HepG2 (cell line): Measurements from ENCODE around the gene TMEM217. TPM values are rescaled to one million over a fixed set of nuclear protein-coding genes. Genes with fewer than 3 reads are reported as not detected.

Experiments used
- ATF1 ChIP-seq: IDR thresholded peaks from 2 replicates; pipeline ENCODE4 v1.6.1; 2016; ENCODE audit warnings: mild to moderate bottlenecking, control low read depth
- ATF7-NPFF ChIP-seq: sonication (generic); formaldehyde crosslinking; IDR thresholded peaks from 2 replicates; pipeline ENCODE4 v1.8.1; 2023; ENCODE audit warnings: mild to moderate bottlenecking, low read depth, missing genetic modification reagents, moderate library complexity
- HHEX ChIP-seq: IDR thresholded peaks from 2 replicates; pipeline ENCODE4 v1.6.1; 2016; ENCODE audit warnings: control low read depth
- IRX3 ChIP-seq: sonication (generic); formaldehyde crosslinking; IDR thresholded peaks from 2 replicates; pipeline ENCODE4 v1.8.1; 2023; ENCODE audit warnings: mild to moderate bottlenecking, low read depth, missing genetic modification reagents, borderline replicate concordance
- KMT2B ChIP-seq: IDR thresholded peaks from 2 replicates; pipeline ENCODE4 v1.6.1; 2016; ENCODE audit warnings: missing genetic modification reagents, missing compliant biosample characterization
- NFYB ChIP-seq: sonication (generic); formaldehyde crosslinking; IDR thresholded peaks from 2 replicates; pipeline ENCODE4 v1.4.0; 2020; ENCODE audit warnings: missing genetic modification reagents
- SUZ12 ChIP-seq: fragments of 150-350 bp; IDR thresholded peaks from 2 replicates; pipeline ENCODE4 v1.6.1; 2014; ENCODE audit warnings: low read depth, low read length
- TGIF2 ChIP-seq: IDR thresholded peaks from 2 replicates; pipeline ENCODE4 v1.6.1; 2016; ENCODE audit warnings: control low read depth, missing compliant biosample characterization
- ZFP62 ChIP-seq: sonication (generic); formaldehyde crosslinking; IDR thresholded peaks from 2 replicates; pipeline ENCODE4 v1.4.0; 2020; ENCODE audit warnings: missing genetic modification reagents
- ZNF614 ChIP-seq: IDR thresholded peaks from 2 replicates; pipeline ENCODE4 v1.6.1; 2018; ENCODE audit warnings: missing biosample characterization, missing genetic modification reagents, inconsistent platforms, borderline replicate concordance
- ZNF878 ChIP-seq: sonication (generic); formaldehyde crosslinking; IDR thresholded peaks from 2 replicates; pipeline ENCODE4 v1.8.1; 2023; ENCODE audit warnings: mild to moderate bottlenecking, missing genetic modification reagents, moderate library complexity
- polyA plus RNA-seq, 8 experiments: library from polyadenylated mRNA; depleted of rRNA in 3 of 8; stranded (reverse) in 7 of 8; unstranded in 1 of 8; fragments of >200 nt; fragmentation: Illumina TruSeq in 4 of 8; extraction: Trizol in 4 of 8; gene quantifications; 2 replicates each; pipeline versions ENCODE4 v1.2.1 to v1.2.3, GENCODE V29; 2011 to 2016; ENCODE audit warnings: low read depth in 4 of 8, missing spikeins in 1 of 8, mixed read lengths in 1 of 8; ENCODE audit not compliant: insufficient read depth in 1 of 8
- total RNA-seq, 5 experiments: library from RNA; depleted of rRNA; stranded (reverse); fragments of >200 nt; fragmentation: Illumina TruSeq; extraction: Trizol; gene quantifications; 2 replicates each; pipeline ENCODE4 v1.2.3, GENCODE V29; 2016; ENCODE audit warnings: low read depth in 1 of 5
- TF ChIP-seq, protein P1 (sequence below): sonication (generic); formaldehyde crosslinking; IDR thresholded peaks from 2 replicates; pipeline ENCODE4 v1.4.0; 2020; ENCODE audit warnings: missing genetic modification reagents
- TF ChIP-seq, protein P2 (sequence below): IDR thresholded peaks from 2 replicates; pipeline ENCODE4 v1.6.1; 2016; ENCODE audit warnings: missing compliant biosample characterization, missing genetic modification reagents, borderline replicate concordance
- TF ChIP-seq, protein P3 (sequence below): IDR thresholded peaks from 2 replicates; pipeline ENCODE4 v1.6.1; 2016; ENCODE audit warnings: control low read depth
- TF ChIP-seq, protein P4 (sequence below): sonication (generic); formaldehyde crosslinking; IDR thresholded peaks from 2 replicates; pipeline ENCODE4 v1.5.0; 2020; ENCODE audit warnings: mild to moderate bottlenecking, missing genetic modification reagents, borderline replicate concordance

The TMEM217 gene
- total and polyA plus RNA-seq, 2 of the 13 experiments (the other 11 are each of a cell fraction or from before 2014, with no cell fraction given) = 2.3 to 3.4 TPM

DNA sequence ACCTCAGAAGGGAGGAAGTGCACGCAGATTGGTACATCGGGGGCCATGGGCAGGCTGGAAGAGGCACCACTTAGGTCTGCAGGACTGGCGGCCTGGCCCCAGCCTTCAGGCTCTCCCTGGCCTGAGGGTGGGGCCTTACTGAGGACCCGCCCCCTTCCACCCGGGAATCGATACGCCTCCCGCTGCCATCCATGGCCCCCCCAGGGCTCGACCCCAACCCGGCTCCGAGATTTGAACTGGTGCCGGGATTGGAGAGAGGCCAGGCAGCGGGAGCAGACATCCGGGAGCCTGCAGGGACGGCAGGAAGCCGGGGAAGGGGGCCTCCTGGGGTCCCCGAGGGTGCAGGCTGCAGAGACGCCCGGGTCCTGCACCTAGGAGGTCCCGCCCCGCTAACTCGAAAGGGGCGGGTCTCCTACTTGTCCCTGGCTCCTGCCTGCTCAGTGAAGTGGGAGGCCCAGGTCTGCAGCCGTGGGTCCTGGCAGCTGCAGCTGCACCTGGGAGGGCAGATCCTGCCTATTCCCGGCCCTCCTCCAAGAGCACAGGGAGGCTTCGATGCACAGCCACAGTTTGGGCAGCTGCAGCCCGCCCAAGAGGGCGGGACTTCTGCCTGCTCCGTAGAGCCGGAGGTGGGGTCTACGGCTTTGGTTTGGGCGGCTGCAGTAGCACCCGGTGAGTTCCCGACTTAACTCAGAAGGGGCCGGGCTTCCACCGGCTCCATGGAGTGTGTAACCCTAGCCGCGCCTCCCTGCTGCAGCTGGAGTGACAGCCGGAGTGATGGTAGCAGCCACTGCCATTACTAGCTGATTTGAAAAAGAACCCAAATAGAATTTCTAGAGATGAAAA lies 35.6 kb downstream of the TMEM217 start (continued):
- TF ChIP-seq HHEX (CRISPR knock-in tag) = no peak
- TF ChIP-seq KMT2B = peak; percentile 45; the same call in 1 of the 2 replicates
- TF ChIP-seq ATF7-NPFF (CRISPR knock-in tag) = peak; percentile 79
- TF ChIP-seq, protein P1, sequence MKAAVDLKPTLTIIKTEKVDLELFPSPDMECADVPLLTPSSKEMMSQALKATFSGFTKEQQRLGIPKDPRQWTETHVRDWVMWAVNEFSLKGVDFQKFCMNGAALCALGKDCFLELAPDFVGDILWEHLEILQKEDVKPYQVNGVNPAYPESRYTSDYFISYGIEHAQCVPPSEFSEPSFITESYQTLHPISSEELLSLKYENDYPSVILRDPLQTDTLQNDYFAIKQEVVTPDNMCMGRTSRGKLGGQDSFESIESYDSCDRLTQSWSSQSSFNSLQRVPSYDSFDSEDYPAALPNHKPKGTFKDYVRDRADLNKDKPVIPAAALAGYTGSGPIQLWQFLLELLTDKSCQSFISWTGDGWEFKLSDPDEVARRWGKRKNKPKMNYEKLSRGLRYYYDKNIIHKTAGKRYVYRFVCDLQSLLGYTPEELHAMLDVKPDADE = no peak
- no peak for TF ChIP-seq ATF1 (CRISPR knock-in tag)
- TF ChIP-seq IRX3 (CRISPR knock-in tag) = no peak
- no peak for TF ChIP-seq SUZ12
- no peak for TF ChIP-seq NFYB
- TF ChIP-seq ZFP62 = no peak
- TF ChIP-seq, protein P2, sequence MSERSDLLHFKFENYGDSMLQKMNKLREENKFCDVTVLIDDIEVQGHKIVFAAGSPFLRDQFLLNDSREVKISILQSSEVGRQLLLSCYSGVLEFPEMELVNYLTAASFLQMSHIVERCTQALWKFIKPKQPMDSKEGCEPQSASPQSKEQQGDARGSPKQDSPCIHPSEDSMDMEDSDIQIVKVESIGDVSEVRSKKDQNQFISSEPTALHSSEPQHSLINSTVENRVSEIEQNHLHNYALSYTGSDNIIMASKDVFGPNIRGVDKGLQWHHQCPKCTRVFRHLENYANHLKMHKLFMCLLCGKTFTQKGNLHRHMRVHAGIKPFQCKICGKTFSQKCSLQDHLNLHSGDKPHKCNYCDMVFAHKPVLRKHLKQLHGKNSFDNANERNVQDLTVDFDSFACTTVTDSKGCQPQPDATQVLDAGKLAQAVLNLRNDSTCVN (CRISPR knock-in tag) = peak; percentile 64
- TF ChIP-seq ZNF878 (CRISPR knock-in tag) = 0 out of 2 replicates have a peak, but pooled peaks have one; percentile 38
- TF ChIP-seq ZNF614 (CRISPR knock-in tag) = peak; percentile 3; the same call in 1 of the 2 replicates
- TF ChIP-seq, protein P3, sequence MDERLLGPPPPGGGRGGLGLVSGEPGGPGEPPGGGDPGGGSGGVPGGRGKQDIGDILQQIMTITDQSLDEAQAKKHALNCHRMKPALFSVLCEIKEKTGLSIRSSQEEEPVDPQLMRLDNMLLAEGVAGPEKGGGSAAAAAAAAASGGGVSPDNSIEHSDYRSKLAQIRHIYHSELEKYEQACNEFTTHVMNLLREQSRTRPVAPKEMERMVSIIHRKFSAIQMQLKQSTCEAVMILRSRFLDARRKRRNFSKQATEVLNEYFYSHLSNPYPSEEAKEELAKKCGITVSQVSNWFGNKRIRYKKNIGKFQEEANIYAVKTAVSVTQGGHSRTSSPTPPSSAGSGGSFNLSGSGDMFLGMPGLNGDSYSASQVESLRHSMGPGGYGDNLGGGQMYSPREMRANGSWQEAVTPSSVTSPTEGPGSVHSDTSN (CRISPR knock-in tag) = peak; percentile 50; the same call in 1 of the 2 replicates
- TF ChIP-seq TGIF2 (CRISPR knock-in tag) = no peak
- TF ChIP-seq, protein P4, sequence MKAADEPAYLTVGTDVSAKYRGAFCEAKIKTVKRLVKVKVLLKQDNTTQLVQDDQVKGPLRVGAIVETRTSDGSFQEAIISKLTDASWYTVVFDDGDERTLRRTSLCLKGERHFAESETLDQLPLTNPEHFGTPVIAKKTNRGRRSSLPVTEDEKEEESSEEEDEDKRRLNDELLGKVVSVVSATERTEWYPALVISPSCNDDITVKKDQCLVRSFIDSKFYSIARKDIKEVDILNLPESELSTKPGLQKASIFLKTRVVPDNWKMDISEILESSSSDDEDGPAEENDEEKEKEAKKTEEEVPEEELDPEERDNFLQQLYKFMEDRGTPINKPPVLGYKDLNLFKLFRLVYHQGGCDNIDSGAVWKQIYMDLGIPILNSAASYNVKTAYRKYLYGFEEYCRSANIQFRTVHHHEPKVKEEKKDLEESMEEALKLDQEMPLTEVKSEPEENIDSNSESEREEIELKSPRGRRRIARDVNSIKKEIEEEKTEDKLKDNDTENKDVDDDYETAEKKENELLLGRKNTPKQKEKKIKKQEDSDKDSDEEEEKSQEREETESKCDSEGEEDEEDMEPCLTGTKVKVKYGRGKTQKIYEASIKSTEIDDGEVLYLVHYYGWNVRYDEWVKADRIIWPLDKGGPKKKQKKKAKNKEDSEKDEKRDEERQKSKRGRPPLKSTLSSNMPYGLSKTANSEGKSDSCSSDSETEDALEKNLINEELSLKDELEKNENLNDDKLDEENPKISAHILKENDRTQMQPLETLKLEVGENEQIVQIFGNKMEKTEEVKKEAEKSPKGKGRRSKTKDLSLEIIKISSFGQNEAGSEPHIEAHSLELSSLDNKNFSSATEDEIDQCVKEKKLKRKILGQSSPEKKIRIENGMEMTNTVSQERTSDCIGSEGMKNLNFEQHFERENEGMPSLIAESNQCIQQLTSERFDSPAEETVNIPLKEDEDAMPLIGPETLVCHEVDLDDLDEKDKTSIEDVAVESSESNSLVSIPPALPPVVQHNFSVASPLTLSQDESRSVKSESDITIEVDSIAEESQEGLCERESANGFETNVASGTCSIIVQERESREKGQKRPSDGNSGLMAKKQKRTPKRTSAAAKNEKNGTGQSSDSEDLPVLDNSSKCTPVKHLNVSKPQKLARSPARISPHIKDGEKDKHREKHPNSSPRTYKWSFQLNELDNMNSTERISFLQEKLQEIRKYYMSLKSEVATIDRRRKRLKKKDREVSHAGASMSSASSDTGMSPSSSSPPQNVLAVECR (CRISPR knock-in tag) = peak; percentile 78; the same call in 1 of the 2 replicates
